OCI-LY3 (cell line): ENCODE measurements around the gene GRSF1.

Experiments
- H2AFZ ChIP-seq: fragments of 200-600, 300-600 bp; shearing (Covaris generic); 2 replicates; pipeline ENCODE4 v1.6.0; 2014; ENCODE audit warnings: antibody characterized with exemption, low read depth, low read length
- H3K27ac ChIP-seq: fragments of 200-600, 300-600 bp; sonication (generic); 2 replicates; pipeline ENCODE4 v1.5.1; 2014; ENCODE audit warnings: mild to moderate bottlenecking, low read length, moderate library complexity, mixed read lengths
- H3K27me3 ChIP-seq: fragments of 200-600, 300-600 bp; sonication (generic); 2 replicates; pipeline ENCODE4 v1.6.1; 2014; ENCODE audit warnings: low read depth, low read length, mixed read lengths
- H3K36me3 ChIP-seq: fragments of 200-600, 300-600 bp; sonication (generic); replicated peaks from 2 replicates; pipeline ENCODE3; 2014; ENCODE audit warnings: low read depth, low read length, mixed read lengths
- H3K4me1 ChIP-seq: fragments of 300-600, 200-600 bp; sonication (generic); 2 replicates; pipeline ENCODE4 v1.6.1; 2014; ENCODE audit warnings: low read length, mixed read lengths
- H3K4me2 ChIP-seq: fragments of 200-600, 300-600 bp; sonication (generic); 2 replicates; pipeline ENCODE4 v1.6.1; 2014; ENCODE audit warnings: low read length, mixed read lengths
- H3K4me3 ChIP-seq: fragments of 300-600, 200-600 bp; sonication (generic); 2 replicates; pipeline ENCODE4 v1.5.1; 2014; ENCODE audit warnings: antibody characterized with exemption, mild to moderate bottlenecking, low read length, moderate library complexity
- H3K79me2 ChIP-seq: fragments of 300-600, 200-600 bp; shearing (Covaris generic); 2 replicates; pipeline ENCODE4 v1.6.1; 2014; ENCODE audit warnings: mild to moderate bottlenecking, low read length, mixed read lengths
- H3K9ac ChIP-seq: fragments of 300-600, 200-600 bp; shearing (Covaris generic); 2 replicates; pipeline ENCODE4 v1.6.0; 2014; ENCODE audit warnings: mild to moderate bottlenecking, low read length, moderate library complexity
- H3K9me3 ChIP-seq: fragments of 200-600, 300-600 bp; shearing (Covaris generic); 2 replicates; pipeline ENCODE4 v1.6.1; 2014; ENCODE audit warnings: low read length, mixed read lengths; ENCODE audit not compliant: insufficient read depth
- H4K20me1 ChIP-seq: fragments of 200-600, 300-600 bp; sonication (generic); 2 replicates; pipeline ENCODE4 v1.6.1; 2016; ENCODE audit warnings: low read length, mixed read lengths; ENCODE audit not compliant: insufficient read depth
- EZH2phosphoT487 ChIP-seq: fragments of 200-600 bp; shearing (Covaris generic); IDR thresholded peaks from 2 replicates; pipeline ENCODE4 v1.6.1; 2018; ENCODE audit warnings: antibody characterized with exemption, mixed run types, low read depth
- TF ChIP-seq, protein P1 (sequence below): fragments of 200-600, 300-600 bp; sonication (generic); IDR thresholded peaks from 2 replicates; pipeline ENCODE4 v1.5.1; 2014; ENCODE audit warnings: antibody characterized with exemption, low read length, low read depth

The GRSF1 gene

DNA sequence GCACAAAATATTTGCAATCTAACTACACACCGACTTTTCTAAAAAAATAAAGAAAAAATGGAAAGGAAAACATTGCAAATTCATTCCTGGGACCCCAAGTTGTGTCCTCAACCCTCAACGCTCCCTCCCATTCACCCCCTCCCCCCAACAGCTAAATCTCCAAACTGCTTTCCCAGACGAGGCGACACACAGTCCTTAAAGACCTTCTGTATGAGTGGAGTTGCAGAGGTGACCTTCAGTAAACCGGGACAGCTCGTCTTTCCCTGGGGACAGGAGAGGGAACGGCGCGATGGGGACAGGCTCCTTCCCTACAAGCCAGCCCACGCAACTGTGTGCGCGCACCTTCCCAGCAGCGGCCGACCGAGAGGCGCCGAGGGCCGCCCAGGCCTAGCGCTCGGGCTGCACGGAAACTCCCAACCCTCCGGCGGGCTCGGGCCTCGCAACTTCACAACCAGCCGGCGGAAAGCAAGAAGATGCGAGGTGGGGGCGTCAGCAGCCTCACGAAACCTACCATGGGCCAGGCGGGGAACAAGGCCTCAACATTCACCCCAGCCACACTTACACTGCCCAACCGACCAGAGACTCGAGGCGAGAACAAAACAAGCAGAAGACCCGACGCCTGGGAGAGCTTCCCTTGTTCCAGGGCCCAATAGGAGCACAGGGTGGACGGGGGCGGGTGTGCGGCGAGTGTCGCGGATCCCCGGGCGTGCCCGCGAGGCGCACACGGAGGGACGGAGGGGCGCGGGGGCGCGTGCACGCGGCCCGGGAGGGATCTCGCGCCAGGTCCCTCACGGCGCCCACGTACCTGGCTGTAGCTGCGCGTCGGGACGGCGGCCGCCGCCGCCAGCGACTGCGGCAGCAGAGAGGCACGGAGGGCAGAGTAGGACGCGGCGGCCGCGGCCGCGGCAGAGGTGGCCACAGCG lies 763 bp downstream of the GRSF1 start:
- H3K9me3 ChIP-seq: no peaks in the 10 kb centered on the region
- peaks cover 19% of the 10 kb centered on the region for H3K36me3 ChIP-seq
- no peak overlapping the region for H2AFZ ChIP-seq
- peak overlapping the region; percentile 65 for H3K27ac ChIP-seq
- peak overlapping the region; percentile 95 for H3K4me3 ChIP-seq
- peak overlapping the region; percentile 92 for H3K9ac ChIP-seq
- H4K20me1 ChIP-seq: peaks cover 33% of the 10 kb centered on the region
- TF ChIP-seq, protein P1, sequence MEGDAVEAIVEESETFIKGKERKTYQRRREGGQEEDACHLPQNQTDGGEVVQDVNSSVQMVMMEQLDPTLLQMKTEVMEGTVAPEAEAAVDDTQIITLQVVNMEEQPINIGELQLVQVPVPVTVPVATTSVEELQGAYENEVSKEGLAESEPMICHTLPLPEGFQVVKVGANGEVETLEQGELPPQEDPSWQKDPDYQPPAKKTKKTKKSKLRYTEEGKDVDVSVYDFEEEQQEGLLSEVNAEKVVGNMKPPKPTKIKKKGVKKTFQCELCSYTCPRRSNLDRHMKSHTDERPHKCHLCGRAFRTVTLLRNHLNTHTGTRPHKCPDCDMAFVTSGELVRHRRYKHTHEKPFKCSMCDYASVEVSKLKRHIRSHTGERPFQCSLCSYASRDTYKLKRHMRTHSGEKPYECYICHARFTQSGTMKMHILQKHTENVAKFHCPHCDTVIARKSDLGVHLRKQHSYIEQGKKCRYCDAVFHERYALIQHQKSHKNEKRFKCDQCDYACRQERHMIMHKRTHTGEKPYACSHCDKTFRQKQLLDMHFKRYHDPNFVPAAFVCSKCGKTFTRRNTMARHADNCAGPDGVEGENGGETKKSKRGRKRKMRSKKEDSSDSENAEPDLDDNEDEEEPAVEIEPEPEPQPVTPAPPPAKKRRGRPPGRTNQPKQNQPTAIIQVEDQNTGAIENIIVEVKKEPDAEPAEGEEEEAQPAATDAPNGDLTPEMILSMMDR: no peak
- TF ChIP-seq EZH2phosphoT487: no peak
- peak overlapping the region; percentile 93 for H3K4me2 ChIP-seq
- no peaks in the 10 kb centered on the region for H3K27me3 ChIP-seq
- peaks cover 35% of the 10 kb centered on the region for H3K4me1 ChIP-seq
- peaks cover 57% of the 10 kb centered on the region for H3K79me2 ChIP-seq

DNA sequence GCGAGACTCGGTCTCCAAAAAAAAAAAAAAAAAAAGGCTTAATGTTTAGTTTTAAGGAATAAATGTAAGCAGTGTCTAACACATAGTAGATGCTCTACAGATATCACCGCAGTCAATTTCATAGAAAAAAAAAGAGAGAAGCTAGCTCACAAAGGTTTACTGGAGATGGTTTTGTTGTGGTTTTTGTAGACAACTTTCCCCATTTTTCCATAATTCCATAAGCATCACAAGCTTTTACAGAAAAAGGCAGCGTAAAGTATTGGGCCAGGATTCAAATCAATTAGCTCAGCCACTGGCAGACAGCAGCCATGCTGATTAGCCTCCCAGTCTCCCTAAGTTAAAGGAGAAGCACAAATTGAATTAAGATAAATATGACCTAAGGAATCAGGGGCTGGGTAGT lies 1.5 kb downstream of the GRSF1 start:
- TF ChIP-seq EZH2phosphoT487: no peak
- TF ChIP-seq, protein P1: no peak
- Histone ChIP-seq H3K9ac (peak overlapping the region; percentile 92), H3K27ac (peak overlapping the region; percentile 65), H3K4me1 (peaks cover 33% of the 10 kb centered on the region), H3K79me2 (peaks cover 64% of the 10 kb centered on the region), H3K4me2 (peak overlapping the region; percentile 93), H3K27me3 (no peaks in the 10 kb centered on the region), H3K36me3 (peaks cover 20% of the 10 kb centered on the region), H4K20me1 (peaks cover 34% of the 10 kb centered on the region), H3K4me3 (peak overlapping the region; percentile 95), H2AFZ (no peak overlapping the region), H3K9me3 (no peaks in the 10 kb centered on the region)

DNA sequence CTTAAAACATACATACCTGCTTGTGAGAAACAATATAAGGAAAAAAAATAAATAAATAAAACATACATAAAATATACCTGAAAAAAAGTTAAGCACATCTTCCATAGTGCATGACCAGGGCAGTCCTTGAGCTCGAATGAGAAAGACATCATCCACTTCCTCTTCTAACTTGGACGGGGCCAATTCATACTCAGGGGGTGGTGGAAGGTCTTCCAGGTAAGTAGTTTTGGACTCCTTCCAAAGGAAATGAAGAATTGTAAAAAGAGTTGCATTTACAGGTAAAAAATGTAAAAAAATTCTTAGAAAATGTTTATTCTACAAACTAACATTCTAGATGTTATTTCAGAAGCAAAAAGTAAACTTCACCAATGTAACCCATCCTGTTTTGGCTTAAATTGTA lies 3.6 kb downstream of the GRSF1 start:
- Histone ChIP-seq H4K20me1 (peaks cover 41% of the 10 kb centered on the region), H3K4me2 (no peak overlapping the region), H3K4me3 (no peak overlapping the region), H3K27me3 (no peaks in the 10 kb centered on the region), H3K9me3 (no peaks in the 10 kb centered on the region), H3K9ac (no peak overlapping the region), H2AFZ (no peak overlapping the region), H3K36me3 (peaks cover 37% of the 10 kb centered on the region), H3K27ac (no peak overlapping the region), H3K79me2 (peaks cover 79% of the 10 kb centered on the region), H3K4me1 (peaks cover 17% of the 10 kb centered on the region)
- TF ChIP-seq, protein P1: no peak
- TF ChIP-seq EZH2phosphoT487: no peak

DNA sequence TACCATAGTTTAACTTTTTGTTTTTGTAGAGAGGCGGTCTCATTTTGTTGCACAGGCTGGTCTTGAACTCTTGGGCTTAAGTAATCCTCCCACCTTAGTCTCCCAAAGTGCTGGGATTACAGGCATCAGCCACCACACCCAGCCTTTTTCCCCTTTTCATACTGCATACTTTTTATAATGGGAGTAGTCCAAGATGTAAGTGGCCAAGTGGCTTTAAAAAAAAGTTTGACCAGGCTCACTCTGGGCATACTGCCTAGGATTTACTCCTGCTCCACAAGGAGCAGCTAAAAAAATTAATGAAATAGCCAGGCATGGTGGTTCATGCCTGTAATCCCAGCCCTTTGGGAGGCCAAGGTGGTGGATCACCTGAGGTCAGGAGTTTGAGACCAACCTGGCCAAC lies 6.0 kb downstream of the GRSF1 start:
- H3K4me1 ChIP-seq: peaks cover 17% of the 10 kb centered on the region
- H4K20me1 ChIP-seq: peaks cover 44% of the 10 kb centered on the region
- H2AFZ ChIP-seq: no peak overlapping the region
- no peak overlapping the region for H3K27ac ChIP-seq
- no peaks in the 10 kb centered on the region for H3K9me3 ChIP-seq
- H3K27me3 ChIP-seq: no peaks in the 10 kb centered on the region
- no peak overlapping the region for H3K9ac ChIP-seq
- H3K79me2 ChIP-seq: peaks cover 73% of the 10 kb centered on the region
- no peak for TF ChIP-seq EZH2phosphoT487
- TF ChIP-seq, protein P1: no peak
- H3K4me3 ChIP-seq: no peak overlapping the region
- no peak overlapping the region for H3K4me2 ChIP-seq
- peaks cover 51% of the 10 kb centered on the region for H3K36me3 ChIP-seq
